HepG2 (cell line): ENCODE measurements around the gene SYS1. TPM values are rescaled to one million over a fixed set of nuclear protein-coding genes. Genes with fewer than 3 reads are reported as not detected.

Experiments
- ERF ChIP-seq: IDR thresholded peaks from 2 replicates; pipeline ENCODE4 v1.6.1; 2018; ENCODE audit warnings: missing biosample characterization, missing genetic modification reagents
- HNF4A ChIP-seq: sonication (generic); formaldehyde crosslinking; IDR thresholded peaks from 2 replicates; pipeline ENCODE4 v1.4.0; 2020; ENCODE audit warnings: missing genetic modification reagents
- KMT2A ChIP-seq: sonication (generic); formaldehyde crosslinking; IDR thresholded peaks from 2 replicates; pipeline ENCODE4 v1.4.0; 2020; ENCODE audit warnings: missing genetic modification reagents
- MAX ChIP-seq: IDR thresholded peaks from 2 replicates; pipeline ENCODE4 v1.6.1; 2012; ENCODE audit warnings: inconsistent platforms
- PTBP1 ChIP-seq: fragments of 200-400 bp; formaldehyde crosslinking; IDR thresholded peaks from 2 replicates; pipeline ENCODE4 v1.6.1; 2018; ENCODE audit warnings: low read length, low read depth; ENCODE audit not compliant: poor library complexity, severe bottlenecking
- SATB2 ChIP-seq: sonication (generic); formaldehyde crosslinking; IDR thresholded peaks from 2 replicates; pipeline ENCODE4 v1.5.0; 2020; ENCODE audit warnings: missing genetic modification reagents
- TAF1 ChIP-seq: sonication (generic); formaldehyde crosslinking; IDR thresholded peaks from 2 replicates; pipeline ENCODE4 v1.4.0; 2020; ENCODE audit warnings: missing genetic modification reagents
- ZBTB7A ChIP-seq: sonication (generic); formaldehyde crosslinking; IDR thresholded peaks from 2 replicates; pipeline ENCODE4 v1.8.0; 2022; ENCODE audit warnings: mild to moderate bottlenecking, missing genetic modification reagents
- ZNF354B ChIP-seq: sonication (generic); formaldehyde crosslinking; IDR thresholded peaks from 2 replicates; pipeline ENCODE4 v1.8.0; 2022; ENCODE audit warnings: mild to moderate bottlenecking, missing genetic modification reagents
- ZNF598 ChIP-seq: sonication (generic); formaldehyde crosslinking; IDR thresholded peaks from 2 replicates; pipeline ENCODE4 v1.5.1; 2020; ENCODE audit warnings: mild to moderate bottlenecking, missing genetic modification reagents, borderline replicate concordance
- ZNF703 ChIP-seq: sonication (generic); formaldehyde crosslinking; IDR thresholded peaks from 2 replicates; pipeline ENCODE4 v1.5.1; 2020; ENCODE audit warnings: missing genetic modification reagents, mild to moderate bottlenecking, moderate library complexity, borderline replicate concordance
- polyA plus RNA-seq, 8 experiments: library from polyadenylated mRNA; depleted of rRNA in 3 of 8; stranded (reverse) in 7 of 8; unstranded in 1 of 8; fragments of >200 nt; fragmentation: Illumina TruSeq in 4 of 8; extraction: Trizol in 4 of 8; gene quantifications; 2 replicates each; pipeline versions ENCODE4 v1.2.1 to v1.2.3, GENCODE V29; 2011 to 2016; ENCODE audit warnings: low read depth in 4 of 8, missing spikeins in 1 of 8, mixed read lengths in 1 of 8; ENCODE audit not compliant: insufficient read depth in 1 of 8
- total RNA-seq, 5 experiments: library from RNA; depleted of rRNA; stranded (reverse); fragments of >200 nt; fragmentation: Illumina TruSeq; extraction: Trizol; gene quantifications; 2 replicates each; pipeline ENCODE4 v1.2.3, GENCODE V29; 2016; ENCODE audit warnings: low read depth in 1 of 5
- TF ChIP-seq, protein P1 (sequence below): sonication (generic); formaldehyde crosslinking; conservative IDR thresholded peaks from 2 replicates; pipeline ENCODE4 v1.4.0; 2020; ENCODE audit warnings: mild to moderate bottlenecking, missing genetic modification reagents, moderate library complexity
- TF ChIP-seq, protein P2 (sequence below): sonication (generic); formaldehyde crosslinking; IDR thresholded peaks from 2 replicates; pipeline ENCODE4 v1.4.0; 2020; ENCODE audit warnings: missing genetic modification reagents, mild to moderate bottlenecking, borderline replicate concordance
- TF ChIP-seq, protein P3 (sequence below): sonication (generic); formaldehyde crosslinking; IDR thresholded peaks from 2 replicates; pipeline ENCODE4 v1.5.0; 2020; ENCODE audit warnings: missing genetic modification reagents
- TF ChIP-seq, protein P4 (sequence below): sonication (generic); formaldehyde crosslinking; conservative IDR thresholded peaks from 2 replicates; pipeline ENCODE4 v1.4.0; 2020; ENCODE audit warnings: missing genetic modification reagents
- TF ChIP-seq, protein P5 (sequence below): sonication (generic); formaldehyde crosslinking; IDR thresholded peaks from 2 replicates; pipeline ENCODE4 v1.5.1; 2020; ENCODE audit warnings: missing genetic modification reagents, mild to moderate bottlenecking, borderline replicate concordance

SYS1 gene
- total and polyA plus RNA-seq, 2 of the 13 experiments (the other 11 are each of a cell fraction or from before 2014, with no cell fraction given), result 38.3 to 65.6 TPM

DNA sequence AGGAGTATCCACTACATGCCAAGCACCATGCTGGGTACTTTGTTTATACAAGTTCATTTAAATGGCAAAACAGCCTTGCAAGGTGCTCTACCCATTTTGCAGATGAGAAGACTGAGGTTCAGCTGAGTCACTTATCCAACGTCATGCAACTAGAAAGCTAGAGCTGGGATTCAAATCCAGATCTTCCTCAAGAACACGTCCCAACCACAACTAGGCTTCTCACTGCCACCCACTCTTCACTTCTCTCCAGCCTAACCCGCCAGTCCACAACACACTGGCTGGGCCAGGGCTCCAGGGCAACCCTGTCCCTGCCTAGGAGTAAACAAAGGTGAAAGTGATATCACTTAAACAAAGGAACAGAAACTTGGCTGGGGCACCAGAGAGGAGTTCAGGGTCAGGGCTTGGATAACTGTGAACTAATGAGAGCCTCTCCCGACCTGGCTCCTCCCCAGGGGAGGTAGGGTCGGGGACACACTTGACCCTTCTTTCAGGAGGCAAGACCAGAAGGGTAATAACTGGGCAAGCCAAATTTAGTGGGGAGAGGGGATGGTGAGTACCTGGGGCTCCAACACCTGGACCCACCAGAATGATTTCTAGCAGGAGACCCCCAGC is 22.6 kb upstream of the SYS1 start (continued):
- TF ChIP-seq ZBTB7A (CRISPR knock-in tag), result no peak; the same call in 1 of the 2 replicates
- TF ChIP-seq, protein P1, sequence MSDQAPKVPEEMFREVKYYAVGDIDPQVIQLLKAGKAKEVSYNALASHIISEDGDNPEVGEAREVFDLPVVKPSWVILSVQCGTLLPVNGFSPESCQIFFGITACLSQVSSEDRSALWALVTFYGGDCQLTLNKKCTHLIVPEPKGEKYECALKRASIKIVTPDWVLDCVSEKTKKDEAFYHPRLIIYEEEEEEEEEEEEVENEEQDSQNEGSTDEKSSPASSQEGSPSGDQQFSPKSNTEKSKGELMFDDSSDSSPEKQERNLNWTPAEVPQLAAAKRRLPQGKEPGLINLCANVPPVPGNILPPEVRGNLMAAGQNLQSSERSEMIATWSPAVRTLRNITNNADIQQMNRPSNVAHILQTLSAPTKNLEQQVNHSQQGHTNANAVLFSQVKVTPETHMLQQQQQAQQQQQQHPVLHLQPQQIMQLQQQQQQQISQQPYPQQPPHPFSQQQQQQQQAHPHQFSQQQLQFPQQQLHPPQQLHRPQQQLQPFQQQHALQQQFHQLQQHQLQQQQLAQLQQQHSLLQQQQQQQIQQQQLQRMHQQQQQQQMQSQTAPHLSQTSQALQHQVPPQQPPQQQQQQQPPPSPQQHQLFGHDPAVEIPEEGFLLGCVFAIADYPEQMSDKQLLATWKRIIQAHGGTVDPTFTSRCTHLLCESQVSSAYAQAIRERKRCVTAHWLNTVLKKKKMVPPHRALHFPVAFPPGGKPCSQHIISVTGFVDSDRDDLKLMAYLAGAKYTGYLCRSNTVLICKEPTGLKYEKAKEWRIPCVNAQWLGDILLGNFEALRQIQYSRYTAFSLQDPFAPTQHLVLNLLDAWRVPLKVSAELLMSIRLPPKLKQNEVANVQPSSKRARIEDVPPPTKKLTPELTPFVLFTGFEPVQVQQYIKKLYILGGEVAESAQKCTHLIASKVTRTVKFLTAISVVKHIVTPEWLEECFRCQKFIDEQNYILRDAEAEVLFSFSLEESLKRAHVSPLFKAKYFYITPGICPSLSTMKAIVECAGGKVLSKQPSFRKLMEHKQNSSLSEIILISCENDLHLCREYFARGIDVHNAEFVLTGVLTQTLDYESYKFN, result peak; percentile 81
- no peak for TF ChIP-seq KMT2A (CRISPR knock-in tag)
- TF ChIP-seq ZNF598 (CRISPR knock-in tag), result no peak
- TF ChIP-seq, protein P2, sequence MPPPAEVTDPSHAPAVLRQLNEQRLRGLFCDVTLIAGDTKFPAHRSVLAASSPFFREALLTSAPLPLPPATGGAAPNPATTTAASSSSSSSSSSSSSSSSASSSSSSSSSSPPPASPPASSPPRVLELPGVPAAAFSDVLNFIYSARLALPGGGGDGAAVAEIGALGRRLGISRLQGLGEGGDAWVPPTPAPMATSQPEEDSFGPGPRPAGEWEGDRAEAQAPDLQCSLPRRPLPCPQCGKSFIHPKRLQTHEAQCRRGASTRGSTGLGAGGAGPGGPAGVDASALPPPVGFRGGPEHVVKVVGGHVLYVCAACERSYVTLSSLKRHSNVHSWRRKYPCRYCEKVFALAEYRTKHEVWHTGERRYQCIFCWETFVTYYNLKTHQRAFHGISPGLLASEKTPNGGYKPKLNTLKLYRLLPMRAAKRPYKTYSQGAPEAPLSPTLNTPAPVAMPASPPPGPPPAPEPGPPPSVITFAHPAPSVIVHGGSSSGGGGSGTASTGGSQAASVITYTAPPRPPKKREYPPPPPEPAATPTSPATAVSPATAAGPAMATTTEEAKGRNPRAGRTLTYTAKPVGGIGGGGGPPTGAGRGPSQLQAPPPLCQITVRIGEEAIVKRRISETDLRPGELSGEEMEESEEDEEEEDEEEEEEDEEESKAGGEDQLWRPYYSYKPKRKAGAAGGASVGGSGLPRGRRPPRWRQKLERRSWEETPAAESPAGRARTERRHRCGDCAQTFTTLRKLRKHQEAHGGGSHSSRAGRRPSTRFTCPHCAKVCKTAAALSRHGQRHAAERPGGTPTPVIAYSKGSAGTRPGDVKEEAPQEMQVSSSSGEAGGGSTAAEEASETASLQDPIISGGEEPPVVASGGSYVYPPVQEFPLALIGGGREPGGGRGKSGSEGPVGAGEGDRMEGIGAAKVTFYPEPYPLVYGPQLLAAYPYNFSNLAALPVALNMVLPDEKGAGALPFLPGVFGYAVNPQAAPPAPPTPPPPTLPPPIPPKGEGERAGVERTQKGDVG (CRISPR knock-in tag), result no peak
- TF ChIP-seq TAF1 (CRISPR knock-in tag), result 0 out of 2 replicates have a peak, but pooled peaks have one; percentile 19
- TF ChIP-seq HNF4A (CRISPR knock-in tag), result peak; percentile 83
- TF ChIP-seq, protein P3, sequence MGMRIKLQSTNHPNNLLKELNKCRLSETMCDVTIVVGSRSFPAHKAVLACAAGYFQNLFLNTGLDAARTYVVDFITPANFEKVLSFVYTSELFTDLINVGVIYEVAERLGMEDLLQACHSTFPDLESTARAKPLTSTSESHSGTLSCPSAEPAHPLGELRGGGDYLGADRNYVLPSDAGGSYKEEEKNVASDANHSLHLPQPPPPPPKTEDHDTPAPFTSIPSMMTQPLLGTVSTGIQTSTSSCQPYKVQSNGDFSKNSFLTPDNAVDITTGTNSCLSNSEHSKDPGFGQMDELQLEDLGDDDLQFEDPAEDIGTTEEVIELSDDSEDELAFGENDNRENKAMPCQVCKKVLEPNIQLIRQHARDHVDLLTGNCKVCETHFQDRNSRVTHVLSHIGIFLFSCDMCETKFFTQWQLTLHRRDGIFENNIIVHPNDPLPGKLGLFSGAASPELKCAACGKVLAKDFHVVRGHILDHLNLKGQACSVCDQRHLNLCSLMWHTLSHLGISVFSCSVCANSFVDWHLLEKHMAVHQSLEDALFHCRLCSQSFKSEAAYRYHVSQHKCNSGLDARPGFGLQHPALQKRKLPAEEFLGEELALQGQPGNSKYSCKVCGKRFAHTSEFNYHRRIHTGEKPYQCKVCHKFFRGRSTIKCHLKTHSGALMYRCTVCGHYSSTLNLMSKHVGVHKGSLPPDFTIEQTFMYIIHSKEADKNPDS (CRISPR knock-in tag), result no peak
- no peak for TF ChIP-seq PTBP1
- TF ChIP-seq ZNF354B (CRISPR knock-in tag), result no peak
- TF ChIP-seq, protein P4, sequence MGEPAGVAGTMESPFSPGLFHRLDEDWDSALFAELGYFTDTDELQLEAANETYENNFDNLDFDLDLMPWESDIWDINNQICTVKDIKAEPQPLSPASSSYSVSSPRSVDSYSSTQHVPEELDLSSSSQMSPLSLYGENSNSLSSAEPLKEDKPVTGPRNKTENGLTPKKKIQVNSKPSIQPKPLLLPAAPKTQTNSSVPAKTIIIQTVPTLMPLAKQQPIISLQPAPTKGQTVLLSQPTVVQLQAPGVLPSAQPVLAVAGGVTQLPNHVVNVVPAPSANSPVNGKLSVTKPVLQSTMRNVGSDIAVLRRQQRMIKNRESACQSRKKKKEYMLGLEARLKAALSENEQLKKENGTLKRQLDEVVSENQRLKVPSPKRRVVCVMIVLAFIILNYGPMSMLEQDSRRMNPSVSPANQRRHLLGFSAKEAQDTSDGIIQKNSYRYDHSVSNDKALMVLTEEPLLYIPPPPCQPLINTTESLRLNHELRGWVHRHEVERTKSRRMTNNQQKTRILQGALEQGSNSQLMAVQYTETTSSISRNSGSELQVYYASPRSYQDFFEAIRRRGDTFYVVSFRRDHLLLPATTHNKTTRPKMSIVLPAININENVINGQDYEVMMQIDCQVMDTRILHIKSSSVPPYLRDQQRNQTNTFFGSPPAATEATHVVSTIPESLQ (CRISPR knock-in tag), result no peak
- TF ChIP-seq, protein P5, sequence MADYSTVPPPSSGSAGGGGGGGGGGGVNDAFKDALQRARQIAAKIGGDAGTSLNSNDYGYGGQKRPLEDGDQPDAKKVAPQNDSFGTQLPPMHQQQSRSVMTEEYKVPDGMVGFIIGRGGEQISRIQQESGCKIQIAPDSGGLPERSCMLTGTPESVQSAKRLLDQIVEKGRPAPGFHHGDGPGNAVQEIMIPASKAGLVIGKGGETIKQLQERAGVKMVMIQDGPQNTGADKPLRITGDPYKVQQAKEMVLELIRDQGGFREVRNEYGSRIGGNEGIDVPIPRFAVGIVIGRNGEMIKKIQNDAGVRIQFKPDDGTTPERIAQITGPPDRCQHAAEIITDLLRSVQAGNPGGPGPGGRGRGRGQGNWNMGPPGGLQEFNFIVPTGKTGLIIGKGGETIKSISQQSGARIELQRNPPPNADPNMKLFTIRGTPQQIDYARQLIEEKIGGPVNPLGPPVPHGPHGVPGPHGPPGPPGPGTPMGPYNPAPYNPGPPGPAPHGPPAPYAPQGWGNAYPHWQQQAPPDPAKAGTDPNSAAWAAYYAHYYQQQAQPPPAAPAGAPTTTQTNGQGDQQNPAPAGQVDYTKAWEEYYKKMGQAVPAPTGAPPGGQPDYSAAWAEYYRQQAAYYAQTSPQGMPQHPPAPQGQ (CRISPR knock-in tag), result no peak
- no peak for TF ChIP-seq ZNF703
- no peak for TF ChIP-seq SATB2 (CRISPR knock-in tag)
- peak; percentile 51; the same call in 1 of the 2 replicates for TF ChIP-seq MAX
- peak; percentile 43; the same call in 1 of the 2 replicates for TF ChIP-seq ERF (CRISPR knock-in tag)
